Measurements from ENCODE around the gene OR10A7.
A peak's percentile ranks its signal among the peaks of the same experiment; 100 is the strongest.
"Not testable (repeated sequence)": the region's sequence is repeated elsewhere in the genome, so short reads cannot be mapped to it uniquely, and the experiment has no call there.

The OR10A7 gene

GRCh38 chr12:55220725-55221124 is at the start of gene OR10A7:
Gene OR10A7, plus strand, starts transcription at chr12:55221025. Its CDS starts 0 bp downstream, at chr12:55221025.
- DNase-seq = no peak

- no peak for DNase-seq
These were observed 49.4 kb upstream of the OR10A7 start for GRCh38 chr12:55171445-55171844.

GRCh38 chr12:55171846-55172245 is 49.0 kb upstream of the OR10A7 start:
- DNase-seq = not testable (repeated sequence)

GRCh38 chr12:55172686-55173085 is 48.1 kb upstream of the OR10A7 start:
- DNase-seq = no peak

GRCh38 chr12:55173456-55173855 is 47.4 kb upstream of the OR10A7 start:
- no peak for DNase-seq

GRCh38 chr12:55188573-55188972 is 32.3 kb upstream of the OR10A7 start:
- DNase-seq = no peak

- DNase-seq = peak; percentile 42
These were observed 31.8 kb upstream of the OR10A7 start for GRCh38 chr12:55188974-55189556.

- no peak for DNase-seq
These were observed 26.4 kb upstream of the OR10A7 start for GRCh38 chr12:55194382-55194781.

GRCh38 chr12:55226523-55226922 is 5.7 kb downstream of the OR10A7 start:
- DNase-seq = no peak

- no peak for DNase-seq
These were observed 6.8 kb downstream of the OR10A7 start for GRCh38 chr12:55227643-55228042.

- DNase-seq = no peak
These were observed 23.5 kb downstream of the OR10A7 start, which contains the start of gene OR6C74 for GRCh38 chr12:55244309-55244708. Gene OR6C74, plus strand, starts transcription at chr12:55244609. Its CDS starts 2,679 bp downstream, at chr12:55247288.

- no peak for DNase-seq
These were observed 25.3 kb downstream of the OR10A7 start for GRCh38 chr12:55246159-55246558.

- DNase-seq = no peak
These were observed 30.1 kb downstream of the OR10A7 start for GRCh38 chr12:55250944-55251343.

- no peak for DNase-seq
These were observed 32.5 kb downstream of the OR10A7 start for GRCh38 chr12:55253281-55253680.

- DNase-seq = no peak
These were observed 36.0 kb downstream of the OR10A7 start for GRCh38 chr12:55256831-55257230.

- no peak for DNase-seq
These were observed 37.5 kb downstream of the OR10A7 start for GRCh38 chr12:55258303-55258702.

Data from stimulated activated CD4-positive, alpha-beta T cell treated with anti-CD3 and anti-CD28 coated beads, Interleukin-15, amount 100 ng/mL, for 24 hours (primary cell).